Stomach (tissue), 4 donors: Measurements from ENCODE around the gene MICAL2.

Experiments used
- CTCF ChIP-seq, 7 experiments: fragments of 450-650 bp in 4 of 7; fragments of 200-600 bp in 3 of 7; sonication (generic) in 3 of 7; IDR thresholded peaks; one replicate each; pipeline ENCODE4 v1.5.1; 2016 to 2019; ENCODE audit warnings: antibody characterized with exemption in 7 of 7, control low read depth in 2 of 7, mild to moderate bottlenecking in 1 of 7
- POLR2A ChIP-seq, 4 donors: fragments of 450-650 bp; IDR thresholded peaks; one replicate each; pipeline ENCODE4 v1.6.1; 2016; ENCODE audit warnings: antibody characterized with exemption in 4 of 4, control low read depth in 2 of 4, mild to moderate bottlenecking in 1 of 4, moderate library complexity in 1 of 4
- POLR2AphosphoS5 ChIP-seq, 3 donors: sonication (generic); formaldehyde crosslinking; IDR thresholded peaks; one replicate each; pipeline ENCODE4 v1.6.1; 2016; ENCODE audit warnings: antibody characterized with exemption in 3 of 3

- TF ChIP-seq CTCF (IDR thresholded peaks at IDR 0.05) (no peak), POLR2A (IDR thresholded peaks at IDR 0.05) (no peak), POLR2AphosphoS5 (IDR thresholded peaks at IDR 0.05) (peak in 1 of 3 donors; percentile 6)
Measured at GRCh38 chr11:12128301-12128751, 17.9 kb downstream of the MICAL2 start.
